MM.1S (cell line): ENCODE data around the gene TGFBR2.

Experiments used
- DNase-seq: peaks from one replicate; pipeline ENCODE4 v3.0.0-alpha.2; 2015
- H2AFZ ChIP-seq: fragments of 300-600 bp; sonication (generic); 2 replicates; pipeline ENCODE4 v1.6.0; 2016; ENCODE audit warnings: antibody characterized with exemption, low read length
- H3F3A ChIP-seq: fragments of 300-600 bp; sonication (generic); 2 replicates; pipeline ENCODE4 v1.6.1; 2016; ENCODE audit warnings: mild to moderate bottlenecking, antibody characterized with exemption, low read length, moderate library complexity, mixed read lengths; ENCODE audit not compliant: insufficient read depth
- H3K27ac ChIP-seq: fragments of 300-600 bp; sonication (generic); 2 replicates; pipeline ENCODE4 v1.5.1; 2016; ENCODE audit warnings: mild to moderate bottlenecking, low read length
- H3K27me3 ChIP-seq: fragments of 300-600 bp; sonication (generic); replicated peaks from 2 replicates; pipeline ENCODE4 v1.6.0; 2016; ENCODE audit warnings: low read length; ENCODE audit not compliant: insufficient read depth
- H3K36me3 ChIP-seq: fragments of 300-600 bp; sonication (generic); replicated peaks from 2 replicates; pipeline ENCODE4 v1.6.1; 2016; ENCODE audit warnings: mild to moderate bottlenecking, low read length, mixed read lengths; ENCODE audit not compliant: insufficient read depth
- H3K4me1 ChIP-seq: fragments of 300-600 bp; sonication (generic); 2 replicates; pipeline ENCODE4 v1.6.1; 2016; ENCODE audit warnings: low read length, mixed read lengths
- H3K4me2 ChIP-seq: fragments of 300-600 bp; sonication (generic); 2 replicates; pipeline ENCODE4 v1.6.0; 2016; ENCODE audit warnings: low read depth, low read length
- H3K4me3 ChIP-seq: fragments of 300-600 bp; sonication (generic); 2 replicates; pipeline ENCODE4 v1.5.1; 2016; ENCODE audit warnings: low read length, mixed read lengths
- H3K79me2 ChIP-seq: fragments of 300-600 bp; sonication (generic); 2 replicates; pipeline ENCODE4 v1.6.1; 2016; ENCODE audit warnings: mixed run types, low read length, mixed read lengths
- H3K9ac ChIP-seq: fragments of 300-600 bp; sonication (generic); 2 replicates; pipeline ENCODE4 v1.6.1; 2016; ENCODE audit warnings: low read length, mixed read lengths
- H3K9me2 ChIP-seq: fragments of 300-600 bp; sonication (generic); replicated peaks from 2 replicates; pipeline ENCODE4 v1.6.1; 2016; ENCODE audit warnings: mild to moderate bottlenecking, low read length, mixed read lengths; ENCODE audit not compliant: insufficient read depth
- H3K9me3 ChIP-seq: fragments of 300-600 bp; sonication (generic); replicated peaks from 2 replicates; pipeline ENCODE4 v1.6.1; 2016; ENCODE audit warnings: mild to moderate bottlenecking, low read length, mixed read lengths; ENCODE audit not compliant: insufficient read depth
- H4K20me1 ChIP-seq: fragments of 300-600 bp; sonication (generic); 2 replicates; pipeline ENCODE4 v1.6.1; 2016; ENCODE audit warnings: mild to moderate bottlenecking, low read length, moderate library complexity, mixed read lengths; ENCODE audit not compliant: insufficient read depth
- EZH2 ChIP-seq: fragments of 300-600 bp; sonication (generic); optimal IDR thresholded peaks from 2 replicates; pipeline ENCODE3; 2017; ENCODE audit warnings: low read depth, mild to moderate bottlenecking, antibody characterized with exemption, low read length, mixed read lengths
- EZH2phosphoT487 ChIP-seq: fragments of 300-600 bp; sonication (generic); IDR thresholded peaks from 2 replicates; pipeline ENCODE4 v1.6.1; 2018; ENCODE audit warnings: antibody characterized with exemption, low read length
- TF ChIP-seq, protein P1 (sequence below): fragments of 300-600 bp; sonication (generic); IDR thresholded peaks from 2 replicates; pipeline ENCODE4 v1.5.1; 2016; ENCODE audit warnings: antibody characterized with exemption, low read length, mixed read lengths

Gene TGFBR2

DNA sequence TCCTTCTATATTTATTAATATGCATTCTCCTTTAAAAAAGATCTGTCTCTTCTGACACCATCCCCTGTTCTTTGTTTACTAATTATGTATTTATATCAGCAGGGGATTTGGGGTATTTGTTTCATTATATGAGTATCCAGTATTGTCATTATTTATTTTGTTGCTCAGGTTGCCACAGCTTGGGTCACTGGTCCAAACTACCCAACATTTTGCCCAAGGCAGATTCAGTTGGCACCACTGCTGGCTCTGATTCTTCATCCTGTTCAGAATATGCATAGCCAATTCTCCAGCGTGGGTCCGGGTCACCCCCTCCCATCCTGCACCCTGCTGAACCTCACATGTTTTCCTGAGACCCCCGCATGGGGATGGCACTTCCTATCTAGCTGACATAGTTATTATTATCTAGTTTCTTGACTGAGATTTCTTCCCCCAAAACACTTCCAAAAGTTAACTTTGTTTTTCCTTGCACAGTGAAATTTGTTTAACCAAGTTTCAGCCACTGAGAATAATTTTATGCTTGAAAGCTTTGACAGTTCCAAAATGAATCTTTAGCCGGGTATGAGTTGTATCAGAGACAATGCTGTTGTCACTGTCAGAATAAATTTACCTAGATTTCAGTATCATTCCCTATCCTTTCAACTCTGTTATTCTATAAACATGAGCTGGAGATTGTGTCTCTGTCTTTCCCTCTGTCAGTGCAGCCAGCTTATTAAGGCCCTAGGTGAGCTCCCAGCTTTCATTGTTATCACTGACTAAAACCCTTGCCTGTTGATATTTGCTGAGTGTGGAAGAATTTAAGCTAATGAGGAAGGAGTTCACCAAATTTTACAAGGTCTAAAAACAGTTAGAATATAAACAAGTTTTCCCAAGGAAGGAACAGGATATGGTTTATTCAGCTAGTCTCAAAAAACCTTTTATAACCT is 70.3 kb downstream of the TGFBR2 start:
- DNase-seq, result no peak
- Histone ChIP-seq H3K4me3 (no peak overlapping the region), H2AFZ (no peak overlapping the region), H3F3A (no peaks in the 10 kb centered on the region), H3K27me3 (no peaks in the 10 kb centered on the region), H3K4me2 (no peak overlapping the region), H3K36me3 (peaks cover 4% of the 10 kb centered on the region), H3K27ac (no peak overlapping the region), H3K79me2 (no peaks in the 10 kb centered on the region), H3K4me1 (no peaks in the 10 kb centered on the region), H3K9me2 (no peaks in the 10 kb centered on the region), H4K20me1 (no peaks in the 10 kb centered on the region), H3K9me3 (no peaks in the 10 kb centered on the region), H3K9ac (no peak overlapping the region)
- TF ChIP-seq EZH2 (no peak), EZH2phosphoT487 (no peak)
- TF ChIP-seq, protein P1, sequence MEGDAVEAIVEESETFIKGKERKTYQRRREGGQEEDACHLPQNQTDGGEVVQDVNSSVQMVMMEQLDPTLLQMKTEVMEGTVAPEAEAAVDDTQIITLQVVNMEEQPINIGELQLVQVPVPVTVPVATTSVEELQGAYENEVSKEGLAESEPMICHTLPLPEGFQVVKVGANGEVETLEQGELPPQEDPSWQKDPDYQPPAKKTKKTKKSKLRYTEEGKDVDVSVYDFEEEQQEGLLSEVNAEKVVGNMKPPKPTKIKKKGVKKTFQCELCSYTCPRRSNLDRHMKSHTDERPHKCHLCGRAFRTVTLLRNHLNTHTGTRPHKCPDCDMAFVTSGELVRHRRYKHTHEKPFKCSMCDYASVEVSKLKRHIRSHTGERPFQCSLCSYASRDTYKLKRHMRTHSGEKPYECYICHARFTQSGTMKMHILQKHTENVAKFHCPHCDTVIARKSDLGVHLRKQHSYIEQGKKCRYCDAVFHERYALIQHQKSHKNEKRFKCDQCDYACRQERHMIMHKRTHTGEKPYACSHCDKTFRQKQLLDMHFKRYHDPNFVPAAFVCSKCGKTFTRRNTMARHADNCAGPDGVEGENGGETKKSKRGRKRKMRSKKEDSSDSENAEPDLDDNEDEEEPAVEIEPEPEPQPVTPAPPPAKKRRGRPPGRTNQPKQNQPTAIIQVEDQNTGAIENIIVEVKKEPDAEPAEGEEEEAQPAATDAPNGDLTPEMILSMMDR, result no peak

DNA sequence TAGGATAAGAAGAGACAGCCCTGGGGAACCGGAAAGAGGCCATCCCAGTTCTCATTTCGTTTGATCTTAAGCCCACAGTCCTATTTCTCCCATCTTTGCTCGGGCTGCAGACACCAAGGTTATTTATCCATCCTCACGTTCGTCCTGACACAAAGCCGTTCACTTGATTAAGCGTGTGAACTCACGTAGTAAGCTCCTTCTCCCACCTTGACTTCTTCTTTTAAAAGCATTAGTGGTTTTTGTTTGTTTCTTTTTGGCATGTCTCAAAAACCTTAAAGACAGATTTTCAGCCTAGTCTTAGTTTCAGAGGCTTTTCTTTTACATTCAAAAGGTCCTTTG is 70.9 kb downstream of the TGFBR2 start:
- Histone ChIP-seq H3K36me3 (peaks cover 4% of the 10 kb centered on the region), H3K27me3 (no peaks in the 10 kb centered on the region), H3K79me2 (no peaks in the 10 kb centered on the region), H3K9me2 (no peaks in the 10 kb centered on the region), H3K4me2 (no peak overlapping the region), H2AFZ (no peak overlapping the region), H3F3A (no peaks in the 10 kb centered on the region), H3K4me1 (no peaks in the 10 kb centered on the region), H4K20me1 (no peaks in the 10 kb centered on the region), H3K4me3 (no peak overlapping the region), H3K9ac (no peak overlapping the region), H3K9me3 (no peaks in the 10 kb centered on the region), H3K27ac (no peak overlapping the region)
- no peak for DNase-seq
- no peak for TF ChIP-seq EZH2
- TF ChIP-seq, protein P1, result no peak
- TF ChIP-seq EZH2phosphoT487, result no peak

DNA sequence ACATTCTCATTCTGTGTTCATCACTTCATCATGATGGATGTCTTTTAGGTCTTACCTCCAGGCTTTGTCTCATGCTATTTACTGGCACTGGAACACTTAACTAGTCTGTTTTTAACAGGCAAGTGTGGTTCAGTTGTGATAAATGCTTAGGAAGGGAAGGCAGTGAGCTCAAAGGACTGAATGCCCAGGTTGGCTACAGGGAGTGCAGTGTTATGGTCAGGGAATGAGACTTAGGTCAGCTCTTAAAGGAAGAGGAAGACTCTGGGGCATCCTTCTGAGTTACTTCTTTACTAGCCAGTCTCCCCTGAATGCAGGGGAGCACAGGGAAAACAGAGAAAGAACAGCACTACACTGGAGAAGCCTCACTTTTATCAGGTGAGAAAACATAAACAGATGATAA is 72.6 kb downstream of the TGFBR2 start:
- TF ChIP-seq, protein P1, result no peak
- TF ChIP-seq EZH2phosphoT487, result no peak
- no peak for TF ChIP-seq EZH2
- Histone ChIP-seq H3K4me3 (no peak overlapping the region), H3F3A (no peaks in the 10 kb centered on the region), H3K27ac (no peak overlapping the region), H3K4me2 (no peak overlapping the region), H3K9ac (no peak overlapping the region), H3K36me3 (peaks cover 4% of the 10 kb centered on the region; the same call in 1 of the 2 replicates), H3K79me2 (no peaks in the 10 kb centered on the region), H3K4me1 (no peaks in the 10 kb centered on the region), H2AFZ (no peak overlapping the region), H4K20me1 (no peaks in the 10 kb centered on the region), H3K9me2 (no peaks in the 10 kb centered on the region), H3K9me3 (no peaks in the 10 kb centered on the region), H3K27me3 (no peaks in the 10 kb centered on the region)
- no peak for DNase-seq
